ENCODE data around the gene METTL25.

Gene METTL25

GRCh38 chr12:82476511-82476910, 118.2 kb downstream of the METTL25 start:
- TF ChIP-seq CTCF (IDR thresholded peaks at IDR 0.05; ENCODE audit: borderline replicate concordance, control extremely low read depth, extremely low read depth, insufficient read depth, missing control alignments): no peak
- in situ Hi-C loops (cut with MboI; ENCODE audit: low sequenced_read_pairs, unreplicated experiment): no loop called here
- DNase-seq (ENCODE audit: low spot score): no peak

GRCh38 chr12:82479511-82479910, 121.2 kb downstream of the METTL25 start:
- in situ Hi-C loops (cut with MboI; ENCODE audit: low sequenced_read_pairs, unreplicated experiment): no loop called here
- no peak for TF ChIP-seq CTCF (IDR thresholded peaks at IDR 0.05; ENCODE audit: borderline replicate concordance, control extremely low read depth, extremely low read depth, insufficient read depth, missing control alignments)
- DNase-seq (ENCODE audit: low spot score): no peak

- DNase-seq (ENCODE audit: low spot score): no peak
- in situ Hi-C loops (cut with MboI; ENCODE audit: low sequenced_read_pairs, unreplicated experiment): no loop called here
- no peak for TF ChIP-seq CTCF (IDR thresholded peaks at IDR 0.05; ENCODE audit: borderline replicate concordance, control extremely low read depth, extremely low read depth, insufficient read depth, missing control alignments)
These were observed 122.3 kb downstream of the METTL25 start for GRCh38 chr12:82480606-82481005.

- TF ChIP-seq CTCF (IDR thresholded peaks at IDR 0.05; ENCODE audit: borderline replicate concordance, control extremely low read depth, extremely low read depth, insufficient read depth, missing control alignments): no peak
- in situ Hi-C loops (cut with MboI; ENCODE audit: low sequenced_read_pairs, unreplicated experiment): no loop called here
- no peak for DNase-seq (ENCODE audit: low spot score)
These were observed 123.6 kb downstream of the METTL25 start for GRCh38 chr12:82481954-82482353.

GRCh38 chr12:82486524-82487235, 128.4 kb downstream of the METTL25 start:
- no peak for DNase-seq (ENCODE audit: low spot score)
- in situ Hi-C loops (cut with MboI; ENCODE audit: low sequenced_read_pairs, unreplicated experiment): no loop called here
- no peak for TF ChIP-seq CTCF (IDR thresholded peaks at IDR 0.05; ENCODE audit: borderline replicate concordance, control extremely low read depth, extremely low read depth, insufficient read depth, missing control alignments)

- DNase-seq (ENCODE audit: low spot score): no peak
- no peak for TF ChIP-seq CTCF (IDR thresholded peaks at IDR 0.05; ENCODE audit: borderline replicate concordance, control extremely low read depth, extremely low read depth, insufficient read depth, missing control alignments)
- in situ Hi-C loops (cut with MboI; ENCODE audit: low sequenced_read_pairs, unreplicated experiment): no loop called here
These were observed 146.1 kb downstream of the METTL25 start for GRCh38 chr12:82504409-82504808.

Data from GM13976 (cell line).